ENCODE measurements around the gene LRRC31.
A peak's percentile ranks its signal among the peaks of the same experiment; 100 is the strongest.

Gene LRRC31

DNA sequence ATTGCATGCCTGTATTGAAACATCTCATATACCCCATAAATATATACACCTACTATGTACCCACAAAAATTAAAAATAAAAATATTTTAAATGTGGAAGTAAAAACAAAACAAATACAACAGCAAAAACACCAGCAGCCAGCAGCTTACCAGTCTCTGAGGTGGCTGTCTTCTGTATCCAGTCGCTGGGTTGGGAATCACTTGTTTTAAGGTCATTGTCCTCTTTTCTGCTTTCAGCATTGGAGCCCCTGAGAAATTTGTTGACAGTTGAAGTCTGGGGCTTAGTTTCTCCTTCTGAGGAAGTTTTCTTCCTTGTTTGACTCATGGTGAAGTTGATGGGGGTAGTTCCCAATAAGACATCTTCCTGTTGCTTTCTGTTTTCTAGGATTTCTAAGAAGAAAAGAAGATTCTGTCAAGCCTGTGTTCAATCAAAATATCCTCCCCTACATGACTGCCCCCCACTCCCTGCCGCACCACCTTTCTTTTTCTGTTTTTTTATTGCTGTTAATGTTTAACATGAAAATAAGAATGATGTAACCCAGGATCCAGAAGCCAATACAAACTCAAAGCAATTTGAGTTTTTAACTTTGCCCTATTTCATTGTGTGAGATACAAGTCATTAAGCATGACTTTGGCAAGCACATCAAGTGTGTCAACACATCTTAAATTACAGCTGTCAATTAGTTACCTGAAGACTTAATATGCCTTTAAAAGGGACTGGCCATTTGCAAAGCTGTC is at the start of gene LRRC31:
Gene LRRC31, minus strand, starts transcription at position 452 of the 737 bp plus-strand sequence. Its CDS starts 128 bp downstream, at position 324.
- DNase-seq: no peak

DNA sequence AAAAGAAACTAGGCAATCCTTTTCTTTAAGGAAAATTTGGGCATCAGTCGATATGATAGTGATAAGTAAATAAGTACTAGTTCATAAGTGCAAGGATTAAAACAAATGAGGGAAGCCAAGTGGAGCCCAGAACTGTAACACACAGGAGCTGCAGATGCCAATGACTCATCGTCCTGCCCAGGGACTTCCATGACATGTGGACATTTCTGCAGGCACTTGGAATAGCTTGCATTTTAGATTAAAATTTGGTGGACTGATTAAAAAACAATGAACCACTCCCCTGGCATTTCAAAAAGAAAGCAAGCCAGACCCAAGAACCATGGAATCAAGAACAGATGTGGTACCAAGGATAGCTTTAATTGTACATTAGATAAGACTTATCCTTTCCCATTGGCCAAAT is 44.6 kb upstream of the LRRC31 start:
- no peak for DNase-seq

DNA sequence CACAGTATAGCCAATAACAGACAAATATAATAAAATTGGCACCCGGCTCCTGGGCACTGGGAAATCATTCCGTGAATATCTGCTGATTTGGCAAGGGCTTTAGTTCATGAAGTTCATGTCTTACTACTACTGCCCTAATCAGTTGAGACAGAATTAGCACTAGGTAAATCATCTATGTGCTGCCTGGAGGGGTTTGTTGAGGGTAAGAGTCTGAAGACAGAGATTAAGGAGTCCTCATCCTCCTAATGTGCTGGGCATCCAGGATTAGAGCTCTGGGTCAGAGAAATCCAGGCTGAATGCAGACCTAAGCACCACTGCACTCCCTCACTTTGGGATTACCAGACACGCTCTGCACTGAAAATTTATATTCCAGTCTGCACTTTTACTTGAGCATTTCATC is 43.6 kb upstream of the LRRC31 start:
- DNase-seq: no peak

DNA sequence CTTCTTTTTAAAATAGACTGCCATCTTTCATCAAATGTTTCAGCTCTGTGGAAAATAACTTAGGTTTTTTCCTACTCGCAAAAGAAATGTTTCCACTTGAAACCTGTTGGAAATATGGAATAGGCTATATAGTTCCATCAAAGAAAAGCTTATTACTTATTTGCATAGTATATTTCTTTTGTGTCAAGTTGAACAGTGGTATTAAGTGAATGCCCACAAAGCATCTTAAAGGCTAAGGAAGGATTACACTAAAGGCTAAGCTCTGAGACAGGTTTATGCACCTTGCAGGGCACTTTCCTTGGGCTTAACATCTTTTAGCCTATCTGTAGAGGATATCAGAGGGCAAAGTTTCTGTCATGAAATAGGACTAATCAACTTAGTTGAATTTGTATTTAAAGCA is 41.5 kb upstream of the LRRC31 start, which contains the start of gene SAMD7:
Gene SAMD7, plus strand, starts transcription at position 301 of the 400 bp plus-strand sequence. CDS start 7,927 bp downstream, outside the sequence.
- no peak for DNase-seq

- no peak for DNase-seq
Measured at GRCh38 chr3:169907944-169908343, 38.2 kb upstream of the LRRC31 start.

- no peak for DNase-seq
Measured at GRCh38 chr3:169907476-169907875, 37.7 kb upstream of the LRRC31 start.

DNA sequence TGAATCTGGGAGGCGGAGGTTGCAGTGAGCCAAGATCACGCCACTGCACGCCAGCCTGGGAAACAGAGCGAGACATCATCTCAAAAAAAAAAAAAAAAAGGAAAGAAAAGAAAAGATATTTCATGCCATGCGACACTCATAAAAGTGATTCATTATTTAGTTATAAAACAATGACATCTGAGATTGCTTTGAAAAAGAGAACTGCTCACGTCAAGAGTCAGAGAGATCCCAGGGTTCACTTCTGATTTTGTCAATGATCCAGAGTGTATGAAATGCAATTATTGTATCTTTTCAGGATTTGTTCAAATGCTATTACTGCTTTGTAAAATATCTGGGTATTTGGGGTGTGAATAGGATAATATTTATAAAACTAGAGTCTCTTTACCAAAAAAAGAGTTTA is 35.7 kb upstream of the LRRC31 start:
- DNase-seq: no peak

- DNase-seq: peak; percentile 12 to 15
Measured at GRCh38 chr3:169901453-169901852, 31.7 kb upstream of the LRRC31 start.

- no peak for DNase-seq
Measured at GRCh38 chr3:169897284-169897683, 27.5 kb upstream of the LRRC31 start.

GRCh38 chr3:169895072-169895471 is 25.3 kb upstream of the LRRC31 start:
- DNase-seq: no peak

DNA sequence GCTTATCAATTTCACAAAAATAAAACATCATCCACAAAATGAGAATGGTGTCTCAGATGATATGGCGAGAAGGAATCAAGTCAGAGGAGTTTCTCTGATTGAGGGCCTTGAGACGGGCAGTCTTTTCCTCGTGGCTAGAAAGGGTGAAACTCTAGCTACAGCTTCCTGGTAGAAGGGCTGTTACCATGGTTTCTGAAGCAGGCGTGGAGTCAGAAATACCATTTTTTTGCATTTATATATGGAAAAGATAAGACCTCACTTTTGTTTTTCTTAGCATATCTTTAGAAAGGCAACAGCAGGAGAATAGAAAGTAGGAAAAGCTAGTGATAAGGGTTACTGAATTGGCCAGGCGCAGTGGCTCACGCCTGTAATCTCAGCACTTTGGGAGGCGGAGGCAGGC is 24.4 kb upstream of the LRRC31 start:
- no peak for DNase-seq

GRCh38 chr3:169891886-169892285 is 22.2 kb upstream of the LRRC31 start:
- no peak for DNase-seq

GRCh38 chr3:169886671-169887070 is 16.9 kb upstream of the LRRC31 start:
- no peak for DNase-seq

- DNase-seq: no peak
Measured at GRCh38 chr3:169880576-169881250, 11.0 kb upstream of the LRRC31 start.

DNA sequence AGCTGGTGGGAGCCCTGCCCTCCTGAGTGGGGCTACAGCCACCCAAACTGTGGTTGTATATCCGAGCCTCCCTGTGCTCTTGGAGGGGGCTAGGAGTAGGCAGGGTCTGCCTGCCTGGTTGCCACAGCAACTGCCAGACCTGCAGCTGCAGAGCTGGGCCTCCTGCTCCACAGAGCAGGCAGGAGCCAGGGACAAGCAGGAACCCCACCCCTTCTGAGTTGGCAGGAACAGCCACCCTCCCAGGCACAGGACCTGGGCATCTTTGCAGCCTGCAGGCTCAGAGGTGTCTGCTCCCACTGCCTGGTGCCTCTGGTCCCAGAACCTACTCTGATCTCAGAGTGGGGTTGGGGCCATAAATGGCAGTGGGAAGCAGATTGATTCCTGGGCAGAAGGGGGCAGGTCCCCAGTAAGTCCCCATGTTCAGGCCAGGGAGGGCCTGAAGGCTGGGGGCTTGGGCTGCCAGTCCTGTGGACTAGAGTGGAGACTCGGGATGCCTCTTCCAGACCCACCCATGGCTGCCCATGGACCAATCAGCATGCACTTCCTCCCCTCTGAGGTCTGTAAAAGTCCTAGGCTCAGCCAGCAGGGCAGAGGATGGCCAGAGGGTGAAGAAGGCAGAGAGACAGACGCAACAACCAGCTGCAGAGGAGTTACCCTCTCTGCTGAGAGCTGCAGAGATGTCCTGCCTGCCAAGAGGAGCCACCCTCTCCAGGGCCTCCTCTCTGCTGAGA is 10.3 kb upstream of the LRRC31 start:
- DNase-seq: no peak

DNA sequence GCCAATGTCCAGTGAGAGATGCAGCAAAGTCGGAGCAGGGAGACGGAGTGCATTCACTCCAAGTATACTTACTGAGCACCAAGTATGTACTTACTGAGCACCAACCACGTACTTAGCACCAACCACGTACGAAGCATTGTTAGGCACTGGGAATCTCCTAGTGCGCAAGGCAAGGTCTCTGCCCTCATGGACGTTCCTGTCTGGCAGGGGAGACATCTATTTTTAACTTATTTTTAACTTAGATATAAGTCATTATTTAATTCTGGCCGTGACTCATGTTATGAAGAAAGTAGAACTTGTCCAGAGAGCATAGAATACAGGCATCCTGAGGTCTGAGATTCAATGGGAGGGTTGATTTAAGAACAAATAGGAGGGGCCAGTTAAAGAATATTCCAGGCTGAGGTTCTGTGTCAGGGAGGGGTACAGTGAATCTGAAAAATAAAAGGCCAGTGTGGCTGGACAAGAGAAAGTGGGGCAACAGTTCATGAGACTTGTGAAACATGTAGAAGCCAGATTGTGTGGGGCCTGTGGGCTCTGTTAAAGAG is 9.3 kb upstream of the LRRC31 start:
- no peak for DNase-seq

DNA sequence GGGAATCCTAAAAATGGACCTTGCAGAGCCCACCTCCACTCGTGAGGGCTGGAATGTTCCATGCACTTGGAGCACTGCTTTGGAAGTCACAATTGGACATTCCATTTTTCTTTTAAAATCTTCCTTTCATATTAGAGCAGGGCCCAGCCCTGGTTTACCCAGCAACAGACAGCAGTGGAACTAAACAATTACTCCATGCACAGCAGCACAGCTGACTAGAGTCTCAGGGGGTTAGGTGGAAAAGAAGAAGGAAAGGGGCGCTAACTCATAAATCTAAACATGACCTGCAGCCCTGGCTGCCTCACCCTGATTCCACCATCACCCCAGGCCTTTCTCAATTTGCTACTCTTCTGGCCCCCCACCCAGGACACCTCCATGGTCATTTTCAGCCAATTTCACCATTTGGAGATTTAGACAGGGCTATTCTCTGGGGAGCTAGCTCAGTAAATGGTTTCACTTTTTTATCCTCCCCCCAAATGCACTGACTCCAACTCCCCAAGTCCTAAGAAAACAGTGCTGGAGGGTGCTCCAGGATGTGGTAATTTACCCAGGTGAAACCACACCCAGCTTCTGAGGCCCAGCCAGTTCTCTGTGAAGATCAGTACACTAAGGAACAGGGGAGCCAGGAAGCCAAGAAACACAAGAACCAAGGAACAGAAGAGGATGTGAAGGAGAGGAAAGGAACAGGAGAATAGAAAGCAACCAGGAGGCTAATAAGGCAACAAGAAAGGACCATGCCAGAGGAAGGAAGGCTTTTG is 1.6 kb upstream of the LRRC31 start:
- DNase-seq: no peak

GRCh38 chr3:169868369-169868768 is 1.4 kb downstream of the LRRC31 start:
- no peak for DNase-seq

- no peak for DNase-seq
Measured at GRCh38 chr3:169867584-169868210, 2.0 kb downstream of the LRRC31 start.

GRCh38 chr3:169865176-169865767 is 4.5 kb downstream of the LRRC31 start:
- DNase-seq: peak; percentile 20 to 49

DNA sequence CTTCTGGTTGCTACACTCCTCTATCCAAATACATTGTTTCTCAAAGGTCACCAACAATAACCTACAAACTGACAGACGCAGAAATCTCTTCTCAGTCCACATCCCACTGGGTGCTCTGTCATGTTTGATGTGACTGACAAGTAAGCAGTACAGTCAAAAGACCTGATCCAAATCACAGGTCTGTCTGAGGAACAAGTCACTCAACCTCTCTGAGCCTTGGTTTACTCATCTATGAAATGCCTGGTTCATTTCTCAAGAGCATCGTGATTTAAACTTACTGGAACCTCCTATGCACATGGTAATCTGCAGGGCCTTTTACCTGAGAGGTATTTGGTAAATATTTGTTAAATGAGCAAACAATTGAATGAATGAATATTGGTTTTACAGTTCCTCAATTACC is 5.5 kb downstream of the LRRC31 start:
- no peak for DNase-seq

GRCh38 chr3:169863458-169863899 is 6.3 kb downstream of the LRRC31 start:
- DNase-seq: peak; percentile 79 to 81
